ENCODE measurements around the gene TUBGCP6. TPM values are rescaled to one million over a fixed set of nuclear protein-coding genes. Genes with fewer than 3 reads are reported as not detected.

Gene TUBGCP6
- total RNA-seq, 1 experiment from 2014 or later: 31.3 TPM

GRCh38 chr22:50259302-50259701 is 14.5 kb upstream of the TUBGCP6 start:
- ATAC-seq (no peak), DNase-seq (ENCODE audit: low read depth, low spot score) (no peak)
- Histone ChIP-seq H3K4me1 (ENCODE audit: control insufficient read depth, insufficient read depth, low read length) (peaks cover 33% of the 10 kb centered on the region), H3K36me3 (ENCODE audit: control insufficient read depth, insufficient read depth, low read length) (no peaks in the 10 kb centered on the region; the same call in 1 of the 2 replicates), H3K27me3 (ENCODE audit: control insufficient read depth, insufficient read depth, low read length) (no peaks in the 10 kb centered on the region), H3K27ac (ENCODE audit: low read length) (peak overlapping the region; percentile 18; the same call in 1 of the 2 replicates), H3K9me3 (ENCODE audit: control insufficient read depth, insufficient read depth, low read depth, low read length) (no peaks in the 10 kb centered on the region), H3K4me3 (ENCODE audit: low read depth in 2 of 2, low read length in 2 of 2) (no peak overlapping the region; a peak in 1 of 4 replicates)
- no TSS peak for BruUV-seq (replicated peaks)
- TF ChIP-seq POLR2AphosphoS5 (IDR thresholded peaks at IDR 0.05; ENCODE audit: low read depth, low read length): no peak
- TF ChIP-seq TCF7L2 (IDR thresholded peaks at IDR 0.05; ENCODE audit: low read depth, low read length): no peak
- TF ChIP-seq, protein P1, sequence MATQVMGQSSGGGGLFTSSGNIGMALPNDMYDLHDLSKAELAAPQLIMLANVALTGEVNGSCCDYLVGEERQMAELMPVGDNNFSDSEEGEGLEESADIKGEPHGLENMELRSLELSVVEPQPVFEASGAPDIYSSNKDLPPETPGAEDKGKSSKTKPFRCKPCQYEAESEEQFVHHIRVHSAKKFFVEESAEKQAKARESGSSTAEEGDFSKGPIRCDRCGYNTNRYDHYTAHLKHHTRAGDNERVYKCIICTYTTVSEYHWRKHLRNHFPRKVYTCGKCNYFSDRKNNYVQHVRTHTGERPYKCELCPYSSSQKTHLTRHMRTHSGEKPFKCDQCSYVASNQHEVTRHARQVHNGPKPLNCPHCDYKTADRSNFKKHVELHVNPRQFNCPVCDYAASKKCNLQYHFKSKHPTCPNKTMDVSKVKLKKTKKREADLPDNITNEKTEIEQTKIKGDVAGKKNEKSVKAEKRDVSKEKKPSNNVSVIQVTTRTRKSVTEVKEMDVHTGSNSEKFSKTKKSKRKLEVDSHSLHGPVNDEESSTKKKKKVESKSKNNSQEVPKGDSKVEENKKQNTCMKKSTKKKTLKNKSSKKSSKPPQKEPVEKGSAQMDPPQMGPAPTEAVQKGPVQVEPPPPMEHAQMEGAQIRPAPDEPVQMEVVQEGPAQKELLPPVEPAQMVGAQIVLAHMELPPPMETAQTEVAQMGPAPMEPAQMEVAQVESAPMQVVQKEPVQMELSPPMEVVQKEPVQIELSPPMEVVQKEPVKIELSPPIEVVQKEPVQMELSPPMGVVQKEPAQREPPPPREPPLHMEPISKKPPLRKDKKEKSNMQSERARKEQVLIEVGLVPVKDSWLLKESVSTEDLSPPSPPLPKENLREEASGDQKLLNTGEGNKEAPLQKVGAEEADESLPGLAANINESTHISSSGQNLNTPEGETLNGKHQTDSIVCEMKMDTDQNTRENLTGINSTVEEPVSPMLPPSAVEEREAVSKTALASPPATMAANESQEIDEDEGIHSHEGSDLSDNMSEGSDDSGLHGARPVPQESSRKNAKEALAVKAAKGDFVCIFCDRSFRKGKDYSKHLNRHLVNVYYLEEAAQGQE (IDR thresholded peaks at IDR 0.05; ENCODE audit: insufficient read depth in 1 of 2, low read depth in 2 of 2, low read length in 1 of 2): no peak
- no peak for TF ChIP-seq SIN3A (IDR thresholded peaks at IDR 0.05; ENCODE audit: borderline replicate concordance, insufficient read depth, low read depth, low read length)
- TF ChIP-seq, protein P2, sequence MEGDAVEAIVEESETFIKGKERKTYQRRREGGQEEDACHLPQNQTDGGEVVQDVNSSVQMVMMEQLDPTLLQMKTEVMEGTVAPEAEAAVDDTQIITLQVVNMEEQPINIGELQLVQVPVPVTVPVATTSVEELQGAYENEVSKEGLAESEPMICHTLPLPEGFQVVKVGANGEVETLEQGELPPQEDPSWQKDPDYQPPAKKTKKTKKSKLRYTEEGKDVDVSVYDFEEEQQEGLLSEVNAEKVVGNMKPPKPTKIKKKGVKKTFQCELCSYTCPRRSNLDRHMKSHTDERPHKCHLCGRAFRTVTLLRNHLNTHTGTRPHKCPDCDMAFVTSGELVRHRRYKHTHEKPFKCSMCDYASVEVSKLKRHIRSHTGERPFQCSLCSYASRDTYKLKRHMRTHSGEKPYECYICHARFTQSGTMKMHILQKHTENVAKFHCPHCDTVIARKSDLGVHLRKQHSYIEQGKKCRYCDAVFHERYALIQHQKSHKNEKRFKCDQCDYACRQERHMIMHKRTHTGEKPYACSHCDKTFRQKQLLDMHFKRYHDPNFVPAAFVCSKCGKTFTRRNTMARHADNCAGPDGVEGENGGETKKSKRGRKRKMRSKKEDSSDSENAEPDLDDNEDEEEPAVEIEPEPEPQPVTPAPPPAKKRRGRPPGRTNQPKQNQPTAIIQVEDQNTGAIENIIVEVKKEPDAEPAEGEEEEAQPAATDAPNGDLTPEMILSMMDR (IDR thresholded peaks at IDR 0.05): no peak
- intact Hi-C loops (cut with micrococcal nuclease; ENCODE audit: unreplicated experiment): no loop called here
- CTCF ChIA-PET: no interaction called here
- POLR2A ChIA-PET: no interaction called here
- in situ Hi-C loops (cut with HindIII; ENCODE audit: low pct_unique_long_range_greater_than_20kb, low sequenced_read_pairs): no loop called here

DNA sequence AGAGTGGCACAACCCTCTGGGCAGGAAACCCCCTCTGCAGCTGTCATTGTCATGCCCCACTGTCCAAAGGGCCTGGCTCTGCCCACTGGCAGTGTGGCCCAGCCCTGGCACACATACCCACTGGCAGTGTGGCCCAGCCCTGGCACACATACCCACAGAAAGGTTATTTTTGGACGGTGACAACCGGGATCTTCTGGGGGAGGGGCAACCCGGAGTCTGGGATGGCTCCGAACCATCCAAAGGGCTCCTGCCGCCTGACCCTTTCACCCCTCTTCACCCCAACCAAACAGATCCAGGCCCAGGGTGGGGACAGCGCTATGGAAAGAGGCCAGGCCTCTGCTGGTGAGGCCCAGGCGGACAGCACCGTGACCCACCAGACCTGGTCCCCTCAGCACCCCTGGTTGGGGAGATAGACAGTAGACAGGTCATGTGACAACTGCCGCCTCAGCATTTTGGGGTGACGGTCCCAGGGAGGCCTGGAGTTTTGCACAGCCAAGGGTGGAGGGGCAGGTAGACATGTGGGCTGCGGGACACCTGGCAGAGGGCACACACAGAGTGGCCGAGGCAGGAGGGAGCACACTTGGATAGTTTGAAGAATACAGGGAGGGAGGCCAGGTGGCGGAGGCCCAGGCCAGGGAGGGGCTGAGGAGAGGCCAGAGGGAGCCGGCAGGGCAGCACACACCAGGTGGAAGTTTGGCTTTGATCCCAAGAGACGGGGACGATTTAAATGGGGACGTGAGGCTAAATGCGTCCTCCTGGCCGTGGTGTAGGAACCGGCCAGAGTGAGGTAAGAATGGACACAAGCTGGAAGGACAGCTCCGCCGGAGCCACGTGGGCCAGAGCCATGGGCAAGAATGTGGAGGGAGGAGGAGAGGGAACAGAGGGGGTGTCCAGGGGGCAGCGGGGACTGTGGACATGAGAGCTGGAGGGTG is 13.8 kb upstream of the TUBGCP6 start:
- in situ Hi-C loops (cut with HindIII; ENCODE audit: low pct_unique_long_range_greater_than_20kb, low sequenced_read_pairs): no loop called here
- Histone ChIP-seq H3K27me3 (ENCODE audit: control insufficient read depth, insufficient read depth, low read length) (no peaks in the 10 kb centered on the region), H3K4me1 (ENCODE audit: control insufficient read depth, insufficient read depth, low read length) (peaks cover 37% of the 10 kb centered on the region), H3K27ac (ENCODE audit: low read length) (peak overlapping the region; percentile 18), H3K36me3 (ENCODE audit: control insufficient read depth, insufficient read depth, low read length) (no peaks in the 10 kb centered on the region; the same call in 1 of the 2 replicates), H3K9me3 (ENCODE audit: control insufficient read depth, insufficient read depth, low read depth, low read length) (no peaks in the 10 kb centered on the region), H3K4me3 (ENCODE audit: low read depth in 2 of 2, low read length in 2 of 2) (no peak overlapping the region)
- no peak for DNase-seq (ENCODE audit: low read depth, low spot score)
- intact Hi-C loops (cut with micrococcal nuclease; ENCODE audit: unreplicated experiment): no loop called here
- ChIA-PET POLR2A (no interaction called here), CTCF (no interaction called here)
- BruUV-seq (replicated peaks): no TSS peak
- TF ChIP-seq POLR2AphosphoS5 (IDR thresholded peaks at IDR 0.05; ENCODE audit: low read depth, low read length) (no peak), TCF7L2 (IDR thresholded peaks at IDR 0.05; ENCODE audit: low read depth, low read length) (no peak), SIN3A (IDR thresholded peaks at IDR 0.05; ENCODE audit: borderline replicate concordance, insufficient read depth, low read depth, low read length) (no peak)
- TF ChIP-seq, protein P2 (IDR thresholded peaks at IDR 0.05): no peak
- TF ChIP-seq, protein P1 (IDR thresholded peaks at IDR 0.05; ENCODE audit: insufficient read depth in 1 of 2, low read depth in 2 of 2, low read length in 1 of 2): no peak
- no peak for ATAC-seq
